GM19035 (cell line): ENCODE measurements around the gene TMEM245.

Experiments
- ATAC-seq: cut with Tn5 transposase; IDR thresholded peaks from one replicate; pipeline ENCODE4 v1.9.1; 2021; ENCODE audit not compliant: unreplicated experiment

The TMEM245 gene

DNA sequence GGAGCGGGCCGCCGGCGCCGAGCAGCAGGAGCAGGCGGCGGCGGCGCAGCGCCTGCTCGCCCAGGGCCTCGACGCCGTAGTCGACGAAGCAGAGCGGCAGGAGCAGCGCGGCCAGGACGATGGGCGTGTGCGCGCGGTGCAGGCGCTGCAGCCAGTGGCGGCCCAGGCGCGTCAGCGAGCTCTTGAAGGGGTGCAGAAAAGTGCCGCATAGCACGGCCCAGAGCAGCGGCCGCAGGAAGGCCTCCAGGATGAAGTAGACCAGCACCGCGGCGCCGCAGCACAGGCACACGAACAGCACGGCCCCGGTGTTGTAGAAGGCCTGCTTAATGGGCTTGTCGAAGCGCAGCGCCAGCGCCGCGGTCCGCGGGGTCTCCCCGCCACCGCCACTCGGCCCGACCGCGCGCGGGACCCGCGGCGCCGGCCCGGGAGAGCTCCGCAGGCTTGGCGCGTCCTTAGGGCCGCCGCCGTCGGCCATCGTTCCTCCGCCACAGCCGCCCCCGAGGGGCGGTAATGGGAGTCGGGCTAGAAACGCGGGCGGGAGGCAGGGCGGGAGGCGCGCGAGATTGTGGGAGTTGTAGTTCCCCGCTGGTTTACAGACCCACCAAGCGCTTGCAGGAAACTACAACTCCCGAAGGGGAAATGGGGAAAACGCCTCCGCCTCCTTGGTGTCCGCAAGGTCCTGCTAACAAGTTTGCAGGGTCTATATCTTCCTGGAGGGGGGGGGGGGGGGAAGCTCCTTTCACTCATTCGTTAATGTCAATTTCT, at the start of gene TMEM245:
Gene TMEM245 (minus strand): TSS at position 509 of the 765 bp plus-strand sequence. CDS start 34 bp downstream, at position 475.
- ATAC-seq: peak; percentile 93

DNA sequence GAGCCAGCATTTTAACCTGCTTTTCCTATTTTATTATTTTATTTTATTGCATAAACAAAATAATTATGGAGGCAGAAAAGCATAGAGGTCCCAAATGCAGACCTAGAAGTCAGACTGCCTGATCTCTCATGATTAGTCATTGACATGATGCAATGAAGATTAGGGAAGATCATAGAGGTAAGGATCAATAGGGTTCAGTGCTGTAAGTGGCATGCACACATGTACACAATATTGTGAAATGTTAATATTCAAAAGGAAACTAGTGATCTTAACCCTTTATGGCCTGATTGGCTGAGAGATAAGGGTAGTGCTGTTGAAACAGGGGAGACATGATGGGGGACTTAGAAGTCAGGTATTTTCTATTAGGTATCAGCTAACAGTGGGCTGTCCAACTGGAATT, 48.4 kb upstream of the TMEM245 start:
- ATAC-seq: no peak

- ATAC-seq: no peak
Observed at GRCh38 chr9:109167716-109168115, 48.0 kb upstream of the TMEM245 start.

DNA sequence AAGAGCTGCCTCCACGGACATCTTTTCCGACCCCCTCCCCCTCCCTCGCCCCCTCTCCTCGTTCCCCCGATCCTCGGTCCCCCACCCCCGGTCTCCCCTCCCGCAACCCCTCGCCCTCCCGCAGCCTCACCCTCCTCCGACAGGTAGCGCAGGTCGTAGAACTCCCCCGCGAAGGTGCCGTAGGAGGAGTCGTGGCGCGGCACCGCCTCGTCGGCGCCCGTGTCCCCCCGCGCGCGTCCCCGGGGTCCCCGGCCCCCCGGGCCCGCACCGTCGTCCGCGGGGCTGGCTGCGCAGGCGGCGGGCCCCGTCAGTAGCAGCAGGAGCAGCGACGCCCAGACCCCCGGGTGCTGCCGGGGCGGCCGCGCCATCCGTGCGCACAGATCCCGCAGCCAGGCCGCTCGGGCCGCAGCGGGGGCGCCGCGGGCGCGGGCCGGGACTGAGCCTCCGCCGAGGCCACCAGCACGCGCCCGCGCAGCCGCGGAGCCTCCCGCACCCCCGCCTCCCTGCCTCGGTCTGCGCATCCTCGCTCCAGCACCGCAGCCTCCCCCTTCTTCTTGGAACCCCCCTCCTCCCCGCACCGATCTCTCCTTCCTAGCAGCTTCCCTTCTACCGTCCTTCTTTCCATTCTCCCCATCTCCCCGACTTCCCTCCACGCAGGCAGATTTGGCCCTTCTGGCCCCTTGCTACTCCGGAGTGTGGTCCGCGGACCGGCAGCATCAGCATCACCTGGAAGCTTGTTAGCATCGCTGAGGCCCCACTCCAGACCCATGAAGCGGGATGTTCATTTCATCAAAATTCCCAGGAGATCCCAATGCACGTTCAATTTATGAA, 47.2 kb upstream of the TMEM245 start, which contains the start of gene FRRS1L:
Gene FRRS1L (minus strand): TSS at position 479 of the 831 bp plus-strand sequence. CDS start 111 bp downstream, at position 368.
- no peak for ATAC-seq

- no peak for ATAC-seq
Observed at GRCh38 chr9:109166171-109166770, 46.5 kb upstream of the TMEM245 start.

- peak; percentile 52 for ATAC-seq
Observed at GRCh38 chr9:109164042-109164441, 44.3 kb upstream of the TMEM245 start.

DNA sequence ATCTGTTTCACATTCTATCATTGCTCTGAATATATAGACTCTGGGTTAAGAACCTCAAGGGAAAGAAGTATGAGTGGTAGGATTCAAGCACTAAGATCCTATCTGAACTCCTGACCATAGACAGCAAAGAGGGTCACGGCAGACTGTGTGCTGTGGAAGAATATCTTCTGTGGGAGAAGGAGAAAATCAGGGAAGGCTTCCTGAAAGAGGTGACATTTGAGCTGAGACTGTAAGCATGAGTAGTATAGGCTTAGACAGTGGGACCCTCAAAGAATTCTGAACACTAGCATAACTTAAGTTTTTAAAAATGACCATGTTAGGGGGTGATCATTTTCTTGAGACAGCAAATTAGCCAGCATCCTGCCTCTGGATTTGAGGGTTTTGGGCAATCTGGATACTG, 43.4 kb upstream of the TMEM245 start:
- no peak for ATAC-seq

GRCh38 chr9:109162677-109163076, 42.9 kb upstream of the TMEM245 start:
- no peak for ATAC-seq

GRCh38 chr9:109161471-109161870, 41.7 kb upstream of the TMEM245 start:
- ATAC-seq: no peak

- ATAC-seq: no peak
Observed at GRCh38 chr9:109159583-109159982, 39.8 kb upstream of the TMEM245 start.

DNA sequence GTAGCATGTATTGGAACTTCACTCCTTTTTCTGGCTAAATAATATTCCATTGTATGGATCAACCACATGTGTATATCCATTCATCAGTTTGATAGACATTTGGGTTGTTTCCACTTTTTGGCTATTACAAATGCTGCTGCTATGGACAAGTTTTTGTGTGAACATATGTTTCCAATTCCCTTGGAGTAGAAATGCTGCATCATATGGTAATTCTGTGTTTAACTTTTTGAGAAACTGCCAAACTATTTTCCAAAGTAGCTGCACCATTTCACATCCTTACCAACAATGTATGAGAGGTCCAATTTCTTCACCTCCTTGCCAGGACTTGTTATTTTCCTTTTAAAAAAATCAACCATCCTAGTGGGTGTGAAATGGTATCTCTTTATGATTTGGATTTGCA, 38.9 kb upstream of the TMEM245 start:
- ATAC-seq: no peak

DNA sequence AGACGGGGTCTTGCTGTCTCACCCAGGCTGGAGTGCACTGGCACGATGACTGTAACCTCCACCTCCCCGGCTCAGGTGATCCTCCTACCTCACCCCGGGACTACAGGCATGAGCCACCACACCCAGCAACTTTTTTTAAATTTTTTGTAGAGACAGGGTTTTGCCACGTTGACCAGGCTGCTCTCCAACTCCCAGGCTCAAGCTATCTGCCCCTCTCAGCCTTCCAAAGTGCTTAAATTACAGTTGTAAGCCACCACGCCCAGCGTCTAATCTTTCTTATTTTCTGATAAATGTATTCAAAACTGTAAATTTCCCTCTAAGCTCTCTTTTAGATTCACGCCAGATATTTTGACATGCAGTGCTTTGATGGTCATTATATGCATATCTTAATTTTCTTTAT, 37.0 kb upstream of the TMEM245 start:
- no peak for ATAC-seq

DNA sequence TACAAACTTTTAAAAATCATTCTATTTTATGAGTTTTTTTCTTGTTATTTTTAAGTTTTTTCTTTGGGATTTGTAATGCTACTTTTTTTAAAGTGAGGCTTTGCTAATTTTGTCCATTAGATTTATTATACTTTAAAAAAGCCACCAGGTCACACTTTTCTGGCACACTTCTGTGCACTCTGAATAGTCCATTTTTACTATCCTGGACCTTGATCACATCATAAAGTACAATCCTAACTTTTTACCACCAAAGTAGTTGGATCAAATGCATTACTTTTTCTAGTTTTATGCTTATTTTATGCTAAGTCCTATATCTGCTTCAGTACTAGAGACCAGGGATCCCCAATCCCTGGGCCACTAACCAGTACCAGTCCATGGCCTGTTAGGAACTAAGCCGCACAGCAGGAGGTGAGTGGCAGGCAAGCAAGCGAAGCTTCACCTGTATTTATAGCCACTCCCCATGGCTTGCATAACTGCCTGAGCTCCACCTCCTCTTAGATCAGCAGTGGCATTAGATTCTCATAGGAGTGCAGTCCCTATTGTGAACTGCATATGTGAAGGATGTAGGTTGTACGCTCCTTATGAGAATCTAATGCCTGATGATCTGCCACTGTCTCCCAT, 31.3 kb upstream of the TMEM245 start:
- ATAC-seq: no peak

DNA sequence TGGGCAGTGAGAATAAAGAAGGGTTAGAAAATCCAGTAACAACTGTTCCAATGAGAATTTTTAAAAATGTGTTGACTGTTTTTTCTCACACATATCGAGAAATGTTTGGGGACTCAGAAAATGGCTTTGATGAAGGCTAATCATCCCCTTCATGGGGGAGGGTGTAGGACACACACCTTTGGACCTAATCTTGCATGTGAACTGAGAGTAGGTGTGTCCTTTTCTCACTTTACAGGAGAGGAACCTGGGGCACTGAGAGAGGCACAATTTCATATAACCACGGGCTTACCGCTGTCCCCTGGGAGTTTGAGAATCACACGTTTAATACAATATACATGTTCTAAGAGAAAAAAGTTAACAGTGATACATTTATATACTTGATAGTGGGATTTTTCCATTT, 30.0 kb upstream of the TMEM245 start:
- no peak for ATAC-seq

DNA sequence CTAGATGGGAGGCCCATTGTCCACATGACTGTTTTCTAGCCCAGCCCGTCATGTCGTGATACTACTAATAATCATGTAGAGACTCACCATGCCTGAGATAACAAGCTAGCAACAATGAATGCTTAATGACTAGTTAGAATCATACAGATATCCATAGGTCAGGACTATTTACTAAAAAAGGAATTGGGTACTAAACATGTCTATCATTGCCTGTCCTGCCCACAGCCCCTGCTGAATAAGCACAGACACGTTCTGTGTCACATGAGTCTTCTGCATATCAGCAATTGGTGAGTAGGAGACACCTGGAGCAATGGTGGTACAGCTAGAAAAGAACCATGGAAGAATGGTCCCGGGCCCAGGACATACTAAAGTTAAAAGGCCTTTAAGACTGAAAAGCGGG, 29.3 kb upstream of the TMEM245 start:
- no peak for ATAC-seq

GRCh38 chr9:109145051-109145450, 25.3 kb upstream of the TMEM245 start:
- ATAC-seq: no peak

DNA sequence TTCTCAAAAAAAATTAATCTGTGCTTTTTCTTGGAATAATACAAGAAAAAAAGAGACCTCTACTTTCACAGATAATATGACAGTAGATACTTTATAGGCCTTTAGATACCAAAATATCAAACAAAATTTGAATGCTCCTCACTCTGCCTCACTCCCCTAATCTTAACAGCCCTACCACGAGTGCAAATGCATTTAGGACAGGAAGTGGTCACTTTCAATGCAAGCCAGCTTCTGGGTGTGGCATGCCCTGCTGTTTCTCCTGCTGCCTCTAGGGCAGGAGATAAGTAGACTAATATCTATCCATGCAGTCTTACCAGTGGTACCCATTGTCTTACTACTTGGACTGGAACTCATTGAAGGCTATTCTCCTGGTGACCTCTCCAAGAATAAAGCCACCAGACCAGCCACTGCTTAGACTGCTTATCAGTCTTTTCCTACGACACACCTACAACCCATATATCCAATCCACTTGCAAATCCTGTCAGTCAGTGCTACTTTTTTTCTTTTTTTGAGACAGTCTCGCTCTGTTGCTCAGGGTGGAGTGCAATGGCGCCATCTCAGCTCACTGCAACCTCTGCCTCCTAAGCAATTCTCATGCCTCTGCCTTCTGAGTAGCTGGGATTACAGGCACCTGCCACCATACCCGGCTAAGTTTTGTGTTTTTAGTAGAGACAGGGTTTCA, 24.3 kb upstream of the TMEM245 start:
- ATAC-seq: peak; percentile 96

- no peak for ATAC-seq
Observed at GRCh38 chr9:109141375-109141774, 21.6 kb upstream of the TMEM245 start.

DNA sequence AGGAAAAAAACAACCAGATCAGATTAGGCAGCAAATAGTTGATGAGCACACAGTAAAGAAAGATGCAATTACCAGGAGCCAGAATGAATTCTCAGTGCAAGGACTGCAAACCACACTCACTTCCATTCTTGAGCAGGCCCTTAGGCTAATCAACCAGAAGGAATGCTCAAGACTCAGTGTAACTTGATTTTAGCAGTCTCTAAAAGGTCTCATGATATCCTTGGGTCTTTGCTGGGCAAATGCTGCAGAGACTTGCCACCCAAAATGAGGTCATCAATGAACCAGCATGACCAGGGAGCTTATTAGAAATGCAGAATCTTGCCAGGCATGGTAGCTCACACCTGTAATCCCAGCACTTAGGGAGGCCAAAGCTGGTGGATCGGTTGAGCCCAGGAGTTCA, 20.1 kb upstream of the TMEM245 start:
- no peak for ATAC-seq

- ATAC-seq: no peak
Observed at GRCh38 chr9:109138421-109138820, 18.7 kb upstream of the TMEM245 start.

- no peak for ATAC-seq
Observed at GRCh38 chr9:109134167-109134578, 14.4 kb upstream of the TMEM245 start.
